NCI-H146 (cell line): Measurements from ENCODE around the gene PIGQ.

Experiments used
- DNase-seq: peaks from one replicate; lab custom pipeline; 2025; lab: John Stamatoyannopoulos, UW

The PIGQ gene

DNA sequence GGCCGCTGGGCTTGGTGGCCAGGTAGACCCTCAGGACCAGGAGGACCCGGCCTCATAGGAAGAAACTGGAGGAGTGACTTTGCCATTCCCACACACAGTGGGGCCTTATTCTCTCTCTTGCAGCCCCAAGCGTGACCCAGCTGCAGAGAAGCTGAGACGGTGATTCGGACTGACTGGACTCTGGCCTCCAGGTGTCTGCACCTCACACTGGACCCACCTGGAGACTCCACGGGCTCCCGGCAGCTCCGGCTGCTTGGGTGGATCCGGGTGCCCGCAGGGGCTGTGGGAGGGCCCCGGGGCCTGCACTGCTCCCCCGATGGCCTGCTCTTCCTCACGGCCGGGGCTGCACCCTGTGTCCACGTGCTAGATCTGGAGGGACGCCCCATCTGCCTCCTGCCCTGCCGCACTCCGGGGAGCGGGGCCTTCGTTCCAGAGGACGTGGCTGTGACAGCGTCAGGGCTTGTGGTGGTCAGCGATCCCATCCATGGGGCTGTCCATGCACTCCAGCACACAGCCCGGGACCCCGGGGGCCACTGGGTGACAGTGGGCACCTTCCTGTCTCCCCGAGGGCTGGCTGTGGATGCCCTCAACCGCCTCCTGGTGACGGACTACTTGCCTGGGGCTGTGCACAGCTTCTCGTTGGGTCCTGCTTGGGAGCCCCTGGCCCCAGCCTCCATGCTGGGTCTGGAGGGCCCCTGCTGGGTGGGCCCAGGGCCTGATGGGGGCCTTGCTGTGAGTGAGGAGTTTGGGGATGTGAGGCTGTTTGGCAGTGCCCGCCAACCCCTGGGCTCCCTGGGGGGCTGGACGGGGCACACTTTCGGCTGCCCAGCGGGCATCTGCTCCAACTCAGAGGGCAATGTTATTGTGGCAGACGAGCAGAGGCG lies 2.2 kb upstream of the PIGQ start:
- no peak for DNase-seq

GRCh38 chr16:568401-569258 lies 1.1 kb upstream of the PIGQ start:
- no peak for DNase-seq

- DNase-seq: no peak
Observed at GRCh38 chr16:572865-573650, 3.3 kb downstream of the PIGQ start.

DNA sequence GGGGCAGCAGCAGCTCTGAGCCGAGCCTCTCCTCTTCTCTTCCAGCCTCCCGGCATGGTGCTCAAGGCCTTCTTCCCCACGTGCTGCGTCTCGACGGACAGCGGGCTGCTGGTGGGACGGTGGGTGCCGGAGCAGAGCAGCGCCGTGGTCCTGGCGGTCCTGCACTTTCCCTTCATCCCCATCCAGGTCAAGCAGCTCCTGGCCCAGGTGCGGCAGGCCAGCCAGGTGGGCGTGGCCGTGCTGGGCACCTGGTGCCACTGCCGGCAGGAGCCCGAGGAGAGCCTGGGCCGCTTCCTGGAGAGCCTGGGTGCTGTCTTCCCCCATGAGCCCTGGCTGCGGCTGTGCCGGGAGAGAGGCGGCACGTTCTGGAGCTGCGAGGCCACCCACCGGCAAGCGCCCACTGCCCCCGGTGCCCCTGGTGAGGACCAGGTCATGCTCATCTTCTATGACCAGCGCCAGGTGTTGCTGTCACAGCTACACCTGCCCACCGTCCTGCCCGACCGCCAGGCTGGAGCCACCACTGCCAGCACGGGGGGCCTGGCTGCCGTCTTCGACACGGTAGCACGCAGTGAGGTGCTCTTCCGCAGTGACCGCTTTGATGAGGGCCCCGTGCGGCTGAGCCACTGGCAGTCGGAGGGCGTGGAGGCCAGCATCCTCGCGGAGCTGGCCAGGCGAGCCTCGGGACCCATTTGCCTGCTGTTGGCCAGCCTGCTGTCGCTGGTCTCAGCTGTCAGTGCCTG lies 4.4 kb downstream of the PIGQ start:
- no peak for DNase-seq

GRCh38 chr16:575354-576196 lies 5.8 kb downstream of the PIGQ start:
- DNase-seq: no peak

DNA sequence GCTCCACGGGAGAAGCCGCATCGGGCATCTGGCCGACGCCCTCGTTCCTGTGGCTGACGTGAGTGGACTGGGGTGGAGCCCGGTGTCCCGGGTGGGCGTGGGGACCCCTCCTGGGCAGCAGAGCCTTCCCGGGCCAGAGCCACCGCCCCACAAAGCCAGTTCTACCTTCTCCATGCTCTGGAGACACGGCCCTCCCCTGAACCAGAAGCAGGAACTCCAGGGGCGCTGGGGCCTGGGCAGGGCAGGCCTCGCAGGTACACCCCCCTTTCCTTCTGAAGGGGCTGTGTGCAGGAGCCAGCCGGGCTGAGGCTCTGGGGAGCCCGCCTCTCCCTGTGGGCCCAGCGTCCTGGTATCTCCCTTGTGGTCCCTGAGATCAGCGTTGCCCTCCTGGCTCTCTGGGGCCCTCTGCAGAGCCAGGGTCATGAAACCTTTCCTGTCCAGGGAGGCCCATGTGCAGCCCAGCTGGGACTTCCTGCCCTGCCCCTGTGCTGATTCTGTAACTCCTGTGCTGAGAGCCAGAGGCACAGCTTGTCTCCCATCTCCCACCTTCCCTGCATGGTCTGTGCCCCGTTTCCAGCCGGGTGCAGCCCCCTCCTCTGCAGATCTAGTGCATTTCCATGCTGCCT lies 6.5 kb downstream of the PIGQ start:
- no peak for DNase-seq

GRCh38 chr16:576823-577201 lies 7.0 kb downstream of the PIGQ start:
- no peak for DNase-seq

DNA sequence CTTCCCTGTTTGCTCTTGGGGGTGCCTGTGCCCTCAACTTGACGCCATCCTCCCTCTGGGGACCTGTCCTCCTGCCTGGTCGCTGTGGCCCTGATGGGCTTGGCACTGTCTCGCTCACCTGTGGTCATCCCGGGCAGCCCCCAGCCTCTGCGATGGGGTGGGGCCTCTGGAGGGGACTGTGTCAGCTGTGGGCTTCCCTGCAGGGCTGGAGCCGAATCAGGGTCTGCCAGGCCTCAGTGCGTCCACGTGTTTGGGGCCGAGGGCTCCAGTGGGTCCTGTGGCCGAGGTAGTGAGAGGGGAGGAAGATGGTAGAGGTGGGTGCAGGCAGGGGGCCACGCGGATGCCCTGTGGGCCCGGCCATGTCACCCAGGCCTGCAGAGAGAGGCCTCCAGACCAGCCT lies 8.0 kb downstream of the PIGQ start:
- DNase-seq: no peak

GRCh38 chr16:578232-578869 lies 8.6 kb downstream of the PIGQ start:
- no peak for DNase-seq

DNA sequence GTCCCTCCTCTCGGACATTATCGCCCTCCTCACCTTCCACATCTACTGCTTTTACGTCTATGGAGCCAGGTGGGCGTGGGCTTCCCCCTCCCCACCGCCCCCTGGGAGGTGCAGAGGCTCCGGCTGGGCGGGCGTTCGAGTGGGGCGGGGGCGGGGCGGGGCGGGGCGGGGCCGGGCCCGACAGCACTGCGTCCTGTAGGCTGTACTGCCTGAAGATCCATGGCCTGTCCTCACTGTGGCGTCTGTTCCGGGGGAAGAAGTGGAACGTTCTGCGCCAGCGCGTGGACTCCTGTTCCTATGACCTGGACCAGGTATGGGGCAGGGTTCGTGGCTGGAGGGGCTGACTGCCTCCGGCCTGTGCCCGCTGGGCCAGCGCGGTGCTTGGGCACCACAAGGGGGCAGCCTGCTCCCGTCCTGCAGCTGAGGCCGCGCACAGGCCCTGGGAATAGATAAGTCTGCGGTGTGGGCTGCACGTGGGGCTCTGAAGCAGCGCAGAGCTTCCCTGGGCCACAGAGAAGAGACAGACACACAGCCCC lies 9.2 kb downstream of the PIGQ start:
- peak; percentile 26 for DNase-seq

- DNase-seq: no peak
Observed at GRCh38 chr16:580141-580945, 10.6 kb downstream of the PIGQ start.

DNA sequence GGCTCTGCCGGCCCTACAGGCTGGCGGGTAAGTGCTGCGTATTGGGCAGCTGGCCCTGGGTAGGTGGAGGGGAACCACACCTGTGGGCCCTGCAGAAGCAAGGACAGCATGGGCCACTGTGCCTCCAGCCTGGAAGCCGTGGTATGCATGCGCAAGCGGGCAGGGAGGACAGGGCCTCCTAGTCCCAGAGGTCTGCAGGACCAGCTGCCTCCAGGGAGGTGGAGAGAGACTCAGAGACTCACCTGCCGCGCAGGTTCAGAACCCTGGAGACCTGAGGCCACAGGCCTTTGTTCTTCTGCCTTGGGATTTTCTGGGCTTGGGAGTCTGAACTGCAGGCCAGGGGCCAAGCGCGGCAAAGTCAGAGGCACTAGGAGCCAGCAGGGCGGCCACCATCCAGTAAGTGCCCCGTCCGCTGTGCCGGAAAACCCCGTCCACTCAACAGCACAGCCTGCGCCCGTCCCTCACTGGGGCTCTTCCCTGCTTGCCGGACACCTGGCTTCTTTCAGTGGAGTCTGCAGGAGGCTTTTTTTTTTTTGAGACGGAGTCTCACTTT lies 11.3 kb downstream of the PIGQ start:
- DNase-seq: no peak

DNA sequence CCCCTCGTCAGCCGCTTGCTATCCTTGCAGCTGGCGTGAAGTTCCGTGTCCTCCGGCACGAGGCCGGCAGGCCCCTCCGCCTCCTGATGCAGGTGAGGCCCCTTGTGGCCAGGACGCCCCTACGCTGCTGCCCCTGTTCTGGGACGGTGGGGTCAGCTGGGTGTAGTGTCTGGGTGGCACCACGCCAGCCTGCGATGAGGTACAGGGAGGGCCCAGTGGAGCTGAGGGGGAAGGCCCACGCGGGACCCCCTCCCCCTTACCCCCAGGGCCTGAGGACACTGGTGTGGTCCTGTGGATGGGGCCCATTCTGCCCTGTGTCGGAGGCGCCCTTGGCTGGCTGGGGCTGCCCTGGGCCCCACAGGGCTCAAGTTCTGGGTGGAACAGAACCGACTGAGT lies 12.4 kb downstream of the PIGQ start:
- no peak for DNase-seq

DNA sequence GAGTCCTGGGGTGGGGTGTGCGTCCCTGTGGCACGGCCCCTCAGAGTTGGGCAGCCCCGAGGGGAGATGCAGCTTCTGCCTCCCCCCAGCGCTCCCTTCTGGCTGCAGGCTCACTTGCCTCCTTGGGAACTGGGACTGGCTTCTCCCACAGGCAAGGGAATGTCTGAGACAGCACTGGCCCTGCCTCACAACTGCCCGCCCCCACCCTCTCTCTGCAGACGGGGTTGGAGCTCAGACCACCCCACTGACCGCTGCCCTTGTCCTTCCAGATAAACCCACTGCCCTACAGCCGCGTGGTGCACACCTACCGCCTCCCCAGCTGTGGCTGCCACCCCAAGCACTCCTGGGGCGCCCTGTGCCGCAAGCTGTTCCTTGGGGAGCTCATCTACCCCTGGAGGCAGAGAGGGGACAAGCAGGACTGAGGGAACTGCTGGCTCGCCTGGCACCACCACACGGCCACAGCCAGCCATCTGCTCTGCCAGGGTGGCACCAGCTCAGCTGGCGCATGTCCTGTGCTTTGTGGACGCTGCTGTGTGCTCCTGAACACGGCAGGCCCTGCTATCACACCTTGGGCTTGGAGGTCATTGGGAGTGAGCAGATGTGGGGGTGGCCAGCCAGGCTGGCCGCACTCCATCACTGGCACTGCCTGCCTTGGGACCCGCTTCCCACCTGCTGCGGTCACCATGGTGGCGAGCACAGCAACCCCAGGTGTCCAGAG lies 13.0 kb downstream of the PIGQ start:
- DNase-seq: no peak

- no peak for DNase-seq
Observed at GRCh38 chr16:583470-583814, 13.7 kb downstream of the PIGQ start.

DNA sequence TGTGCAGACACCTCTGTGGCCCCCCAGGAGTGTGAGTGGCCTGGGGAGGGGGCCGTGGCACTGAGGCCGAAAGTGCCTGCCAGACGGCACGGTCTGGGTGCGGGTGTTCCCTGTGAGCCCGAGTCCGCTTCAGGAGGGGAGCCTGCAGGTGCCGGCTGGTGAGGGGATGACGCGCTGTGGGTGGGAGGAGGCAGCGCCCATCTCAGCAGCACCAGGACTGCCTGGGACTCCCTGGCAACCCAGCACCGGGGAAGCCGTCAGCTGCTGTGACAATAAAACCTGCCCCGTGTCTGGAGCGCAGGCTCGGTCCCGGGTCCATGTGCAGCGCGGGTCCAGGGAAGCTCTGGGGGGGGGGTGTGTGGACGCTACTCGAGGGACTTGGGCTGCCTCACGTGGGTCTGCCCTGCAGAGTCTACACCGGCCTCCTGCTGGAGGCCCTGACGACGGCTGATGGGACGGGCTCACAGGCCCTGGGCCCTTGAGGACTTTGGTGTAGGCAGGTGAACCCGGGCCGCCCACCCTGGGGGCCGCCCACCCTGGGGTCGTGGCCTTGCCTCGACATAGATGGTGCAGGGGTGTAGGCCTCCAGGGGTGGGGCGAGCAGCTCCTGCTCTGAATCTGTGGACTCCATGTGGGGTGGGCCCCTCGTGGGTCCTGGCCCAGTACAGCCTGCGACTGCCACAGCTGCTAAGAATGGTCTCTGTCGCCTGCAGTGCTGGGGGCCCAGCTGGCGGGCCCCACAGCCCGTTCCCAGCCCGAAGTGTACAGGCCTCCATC lies 14.2 kb downstream of the PIGQ start:
- no peak for DNase-seq

DNA sequence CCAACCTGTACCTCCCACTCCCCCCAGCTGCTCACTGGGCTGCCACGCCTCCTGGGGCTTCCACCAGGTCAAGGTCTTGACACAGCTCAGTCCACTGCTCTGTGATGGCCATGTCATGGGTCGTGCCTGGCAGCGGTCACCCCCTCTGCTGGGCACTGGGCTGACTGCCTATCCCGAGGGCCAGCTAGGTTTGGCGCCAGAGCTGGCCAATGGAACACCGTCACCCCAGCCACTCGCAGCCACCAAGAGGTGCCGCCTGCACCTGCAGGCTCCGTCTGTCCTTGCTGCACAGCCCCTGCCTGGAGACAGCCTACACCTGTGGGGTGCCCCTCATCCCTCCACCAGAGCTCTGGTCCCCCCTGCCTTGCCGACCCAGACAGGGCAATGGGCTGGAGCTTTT lies 15.6 kb downstream of the PIGQ start:
- DNase-seq: peak; percentile 62
